Spleen (tissue), 11 donors: ENCODE measurements around the gene GTF2B. TPM values are rescaled to one million over a fixed set of nuclear protein-coding genes. Genes with fewer than 3 reads are reported as not detected.
"Not testable (repeated sequence)": the region's sequence is repeated elsewhere in the genome, so short reads cannot be mapped to it uniquely, and the experiment has no call there.

Experiments
- DNase-seq: peaks from one replicate; pipeline ENCODE4 v3.0.0-alpha.2; 2020
- H3K27ac ChIP-seq, 8 donors: fragments of 200-600 bp; sonication (generic) in 7 of 8; 1 replicate in 4 of 8; 2 replicates in 4 of 8; pipeline versions ENCODE4 v1.5.0 to v1.8.0; 2016 to 2021; ENCODE audit warnings: inconsistent platforms in 4 of 8, mild to moderate bottlenecking in 4 of 8, moderate library complexity in 1 of 8
- H3K27me3 ChIP-seq, 7 donors: fragments of 200-600 bp; sonication (generic) in 6 of 7; replicated peaks in 1 of 7; 1 replicate in 4 of 7; 2 replicates in 3 of 7; pipeline versions ENCODE4 v1.5.0 to v1.8.0; 2016 to 2021; ENCODE audit warnings: inconsistent platforms in 3 of 7, mild to moderate bottlenecking in 1 of 7
- H3K36me3 ChIP-seq, 6 donors: fragments of 200-600 bp; sonication (generic) in 5 of 6; 1 replicate in 4 of 6; 2 replicates in 2 of 6; pipeline versions ENCODE4 v1.5.0 to v1.8.0; 2016 to 2021; ENCODE audit warnings: inconsistent platforms in 2 of 6
- H3K4me1 ChIP-seq, 6 donors: fragments of 200-600 bp; sonication (generic) in 5 of 6; 1 replicate in 3 of 6; 2 replicates in 3 of 6; pipeline versions ENCODE4 v1.5.0 to v1.8.0; 2016 to 2021; ENCODE audit warnings: inconsistent platforms in 3 of 6
- H3K4me3 ChIP-seq, 8 donors: fragments of 200-600 bp; sonication (generic) in 7 of 8; 1 replicate in 4 of 8; 2 replicates in 4 of 8; pipeline versions ENCODE4 v1.5.0 to v1.8.0; 2016 to 2021; ENCODE audit warnings: inconsistent platforms in 4 of 8, mild to moderate bottlenecking in 4 of 8, moderate library complexity in 2 of 8
- H3K9me3 ChIP-seq, 8 donors: fragments of 200-600 bp; sonication (generic) in 7 of 8; 1 replicate in 4 of 8; 2 replicates in 4 of 8; pipeline versions ENCODE4 v1.5.0 to v1.8.0; 2016 to 2021; ENCODE audit warnings: inconsistent platforms in 4 of 8
- POLR2A ChIP-seq, 3 donors: fragments of 450-650 bp; IDR thresholded peaks; one replicate each; pipeline ENCODE4 v1.5.1; 2017; ENCODE audit warnings: antibody characterized with exemption in 3 of 3, mild to moderate bottlenecking in 1 of 3
- POLR2AphosphoS5 ChIP-seq, 3 donors: sonication (generic); formaldehyde crosslinking; IDR thresholded peaks; one replicate each; pipeline ENCODE4 v1.5.1; 2017; ENCODE audit warnings: antibody characterized with exemption in 3 of 3
- WGBS, 5 donors: extraction: QIAGEN DNeasy Blood & Tissue Kit in 3 of 5; methylation state at CpG; one replicate each; pipeline versions ENCODE4 v1.1.5 to v1.1.7; 2013 to 2018; 5-methylcytosine and 5-hydroxymethylcytosine counted together
- intact Hi-C: fragments of 100-400 bp; cut with DNase I; formaldehyde crosslinking; loops from one replicate; pipeline ENCODE4 v1.15.0; 2023; ENCODE audit warnings: low total_unique reads
- polyA plus RNA-seq, 3 donors: library from polyadenylated mRNA; stranded (reverse); fragments of 200-250 nt; gene quantifications; one replicate each; pipeline ENCODE4 v1.2.1, GENCODE V29; 2013
- total RNA-seq, 7 donors: library from RNA; depleted of rRNA in 3 of 7; stranded (reverse); fragments of >200 nt in 3 of 7; fragmentation: NEBNext Ultra II Directional in 4 of 7; extraction: Animal tissue kit (Norgen Biotek cat#: 25700) in 4 of 7; gene quantifications; one replicate each; pipeline versions ENCODE4 v1.1.0 to v1.2.1, GENCODE V29; 2016 to 2021
- TF ChIP-seq, protein P1 (sequence below), 11 experiments: fragments of 200-600 bp in 7 of 11; fragments of 450-650 bp in 4 of 11; sonication (generic) in 4 of 11; IDR thresholded peaks in 8 of 11; conservative IDR thresholded peaks in 3 of 11; 1 replicate in 7 of 11; 2 replicates in 4 of 11; pipeline versions ENCODE4 v1.4.0 to v1.8.0; 2016 to 2021; ENCODE audit warnings: antibody characterized with exemption in 11 of 11, inconsistent platforms in 4 of 11, mild to moderate bottlenecking in 1 of 11
- donor health status: healthy with polysubstance abuse.
- donor health status: DM: no; HTN: no; CAD: no; lungs with moderate emphysema.
- donor health status: DM: no; HTN: no; CAD: no.
- donor health status: Bipolar disorder and iron deficiency.
- donor health status: healthy.
- donor health status: DM: no; HTN: no; CAD: no.
- donor health status: DM: yes; HTN: yes; CAD: no.

The GTF2B gene
- total and polyA plus RNA-seq, 10 donors: 24.0 to 40.5 (median 31.7) TPM

DNA sequence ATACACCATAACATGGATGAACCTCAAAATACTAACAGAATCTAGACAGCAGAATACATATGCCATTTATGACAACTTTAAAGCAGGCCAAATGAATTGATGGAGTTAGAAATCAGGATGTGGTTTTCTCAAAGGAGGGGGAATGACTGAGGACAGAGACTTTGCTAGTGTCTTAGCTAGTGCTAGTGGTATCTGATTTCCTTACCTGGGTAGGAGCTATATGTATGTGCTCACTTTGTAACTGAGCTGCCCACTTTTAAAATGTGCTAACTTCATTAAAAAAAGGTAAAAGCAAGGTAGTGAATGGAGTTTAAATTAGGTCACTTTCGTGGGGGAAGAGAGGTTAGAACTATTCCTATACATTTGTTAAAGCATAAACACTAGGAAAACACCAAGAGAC is 2.6 kb downstream of the GTF2B start:
- peak overlapping the region in 1 of 8 donors; percentile 81 for H3K4me3 ChIP-seq
- H3K36me3 ChIP-seq: peaks cover 0 to 41% (median 33%) of the 10 kb centered on the region in 6 donors
- intact Hi-C loops: loop anchor here (10.0 kb wide), 1 partner anchor 204 kb away; the partner anchor contains the start of gene PKN2
- TF ChIP-seq, protein P1, sequence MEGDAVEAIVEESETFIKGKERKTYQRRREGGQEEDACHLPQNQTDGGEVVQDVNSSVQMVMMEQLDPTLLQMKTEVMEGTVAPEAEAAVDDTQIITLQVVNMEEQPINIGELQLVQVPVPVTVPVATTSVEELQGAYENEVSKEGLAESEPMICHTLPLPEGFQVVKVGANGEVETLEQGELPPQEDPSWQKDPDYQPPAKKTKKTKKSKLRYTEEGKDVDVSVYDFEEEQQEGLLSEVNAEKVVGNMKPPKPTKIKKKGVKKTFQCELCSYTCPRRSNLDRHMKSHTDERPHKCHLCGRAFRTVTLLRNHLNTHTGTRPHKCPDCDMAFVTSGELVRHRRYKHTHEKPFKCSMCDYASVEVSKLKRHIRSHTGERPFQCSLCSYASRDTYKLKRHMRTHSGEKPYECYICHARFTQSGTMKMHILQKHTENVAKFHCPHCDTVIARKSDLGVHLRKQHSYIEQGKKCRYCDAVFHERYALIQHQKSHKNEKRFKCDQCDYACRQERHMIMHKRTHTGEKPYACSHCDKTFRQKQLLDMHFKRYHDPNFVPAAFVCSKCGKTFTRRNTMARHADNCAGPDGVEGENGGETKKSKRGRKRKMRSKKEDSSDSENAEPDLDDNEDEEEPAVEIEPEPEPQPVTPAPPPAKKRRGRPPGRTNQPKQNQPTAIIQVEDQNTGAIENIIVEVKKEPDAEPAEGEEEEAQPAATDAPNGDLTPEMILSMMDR (IDR thresholded peaks at IDR 0.05 in 8 of 11, conservative IDR thresholded peaks at IDR 0.05 in 3 of 11): no peak
- TF ChIP-seq POLR2AphosphoS5 (IDR thresholded peaks at IDR 0.05): no peak
- TF ChIP-seq POLR2A (IDR thresholded peaks at IDR 0.05): no peak
- no peaks in the 10 kb centered on the region for H3K27me3 ChIP-seq
- no peaks in the 10 kb centered on the region for H3K9me3 ChIP-seq
- H3K4me1 ChIP-seq: peaks cover 21 to 71% (median 37%) of the 10 kb centered on the region in 6 donors
- no peak for DNase-seq
- H3K27ac ChIP-seq: no peak overlapping the region
- WGBS, 5 donors: 56 to 78% (median 60%) methylated on average over 1 of the region's 1 CpG

DNA sequence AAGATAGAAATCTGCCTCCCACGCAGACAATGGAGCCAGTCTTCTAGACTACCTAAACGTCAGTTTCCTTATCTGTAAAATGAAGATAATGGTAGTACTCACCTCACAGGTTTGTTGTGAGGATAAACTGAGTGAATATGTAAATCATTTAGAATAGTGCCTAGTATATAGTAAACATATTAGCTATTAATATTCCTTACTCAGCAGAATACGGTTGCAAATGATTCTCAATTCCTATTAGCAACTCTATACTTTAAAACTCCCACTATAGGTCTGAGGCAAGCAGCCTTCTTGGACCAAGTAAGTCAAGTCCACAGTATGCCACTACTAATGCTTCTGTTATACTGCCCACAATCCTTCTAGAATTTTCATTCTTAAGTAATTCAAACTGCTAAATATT is 5.4 kb downstream of the GTF2B start:
- no peak for DNase-seq
- no peaks in the 10 kb centered on the region for H3K27me3 ChIP-seq
- intact Hi-C loops: loop anchor here (10.0 kb wide), 1 partner anchor 201 kb away; the partner anchor contains the start of gene PKN2

DNA sequence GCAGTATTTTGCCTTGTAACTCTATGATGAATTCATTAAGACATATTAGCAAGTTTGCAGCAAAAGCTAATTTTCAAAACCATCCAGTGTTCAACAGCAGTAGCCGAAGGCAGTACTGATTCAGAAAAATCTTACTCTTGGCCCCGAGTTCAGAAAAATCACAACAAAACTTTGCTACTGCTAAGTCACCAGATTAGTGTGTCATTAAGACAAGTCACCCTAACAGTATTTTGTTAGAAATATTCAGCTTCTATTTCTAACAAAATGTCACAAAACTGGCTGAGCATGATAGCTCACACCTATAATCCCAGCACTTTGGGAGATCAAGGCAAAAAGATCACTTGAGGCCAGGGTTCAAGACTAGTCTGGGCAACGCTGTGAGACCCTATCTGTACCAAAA is 8.2 kb downstream of the GTF2B start:
- H3K27me3 ChIP-seq: no peaks in the 10 kb centered on the region
- no peak overlapping the region for H3K4me3 ChIP-seq
- TF ChIP-seq POLR2A (IDR thresholded peaks at IDR 0.05): no peak
- TF ChIP-seq, protein P1 (IDR thresholded peaks at IDR 0.05 in 8 of 11, conservative IDR thresholded peaks at IDR 0.05 in 3 of 11): no peak
- no peak for TF ChIP-seq POLR2AphosphoS5 (IDR thresholded peaks at IDR 0.05)
- intact Hi-C loops: loop anchor here (10.0 kb wide), 1 partner anchor 198 kb away; the partner anchor contains the start of gene PKN2
- no peak overlapping the region for H3K27ac ChIP-seq
- peaks cover 0 to 84% (median 46%) of the 10 kb centered on the region in 6 donors for H3K4me1 ChIP-seq
- H3K36me3 ChIP-seq: peaks cover 0 to 97% (median 67%) of the 10 kb centered on the region in 6 donors
- DNase-seq: no peak
- no peaks in the 10 kb centered on the region for H3K9me3 ChIP-seq
- WGBS, 5 donors: 83 to 91% (median 91%) methylated on average over 3 of the region's 3 CpGs

More for the DNA sequence above, 5.4 kb downstream of the GTF2B start:
- Histone ChIP-seq H3K4me1 (peaks cover 21 to 91% (median 59%) of the 10 kb centered on the region in 6 donors), H3K27ac (no peak overlapping the region), H3K36me3 (peaks cover 0 to 69% (median 48%) of the 10 kb centered on the region in 6 donors), H3K4me3 (no peak overlapping the region), H3K9me3 (no peaks in the 10 kb centered on the region)
- TF ChIP-seq POLR2A (IDR thresholded peaks at IDR 0.05) (no peak), POLR2AphosphoS5 (IDR thresholded peaks at IDR 0.05) (no peak)
- TF ChIP-seq, protein P1 (IDR thresholded peaks at IDR 0.05 in 8 of 11, conservative IDR thresholded peaks at IDR 0.05 in 3 of 11): no peak
- 84 to 90% (median 87%) methylated on average over 3 of the region's 3 CpGs for WGBS, 5 donors

DNA sequence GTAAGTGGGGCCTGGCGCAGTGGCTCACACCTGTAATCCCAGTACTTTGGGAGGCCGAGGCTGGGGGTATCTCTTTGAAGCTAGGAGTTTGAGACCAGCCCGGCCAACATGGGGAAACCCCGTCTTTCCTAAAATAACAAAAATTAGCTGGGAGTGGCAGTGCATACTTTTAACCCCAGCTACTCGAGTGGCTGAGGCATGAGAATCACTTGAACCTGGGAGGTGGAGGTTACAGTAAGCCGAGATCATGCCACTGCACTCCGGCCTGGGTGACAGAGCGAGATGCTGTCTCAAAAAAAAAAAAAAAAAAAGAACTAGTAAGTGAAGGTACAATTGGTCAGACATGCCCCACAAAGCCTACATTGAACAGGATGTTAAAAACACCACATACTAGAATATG is 10.7 kb downstream of the GTF2B start:
- not testable (repeated sequence) for DNase-seq, H3K27ac ChIP-seq, H3K4me3 ChIP-seq, H3K27me3 ChIP-seq, H3K9me3 ChIP-seq
- intact Hi-C loops: loop anchor here (10.0 kb wide), 1 partner anchor 196 kb away; the partner anchor contains the start of gene PKN2
- WGBS, 5 donors: 69 to 89% (median 82%) methylated on average over 8 of the region's 8 CpGs
- H3K36me3 ChIP-seq: peaks cover 0 to 95% (median 58%) of the 10 kb centered on the region in 6 donors
- H3K4me1 ChIP-seq: peaks cover 0 to 88% (median 56%) of the 10 kb centered on the region in 6 donors
